Kidney (tissue), 14 donors: ENCODE measurements around the gene UBN1. TPM values are rescaled to one million over a fixed set of nuclear protein-coding genes. Genes with fewer than 3 reads are reported as not detected.
"Not testable (repeated sequence)": the region's sequence is repeated elsewhere in the genome, so short reads cannot be mapped to it uniquely, and the experiment has no call there.

Experiments used
- DNase-seq, 5 donors: peaks; one replicate each; pipeline ENCODE4 v3.0.0-alpha.2; 2013 to 2020
- FAIRE-seq: peaks from 2 replicates; lab custom pipeline; 2012; peaks lifted over from hg19 to GRCh38; lab: Jason Lieb, UNC
- H3K27ac ChIP-seq, 2 donors: one replicate each; pipeline ENCODE4 v1.7.0; 2013; ENCODE audit warnings: low read depth in 2 of 2, low read length in 2 of 2, inconsistent platforms in 1 of 2
- H3K27me3 ChIP-seq: one replicate; pipeline ENCODE4 v1.7.1; 2013; ENCODE audit warnings: low read length, inconsistent platforms; ENCODE audit not compliant: control insufficient read depth, insufficient read depth
- H3K36me3 ChIP-seq, 3 donors: one replicate each; pipeline versions ENCODE4 v1.7.0 to v1.7.1; 2013; ENCODE audit warnings: low read length in 3 of 3, control low read depth in 1 of 3, inconsistent platforms in 1 of 3; ENCODE audit not compliant: insufficient read depth in 3 of 3, control insufficient read depth in 2 of 3
- H3K4me1 ChIP-seq, 3 donors: one replicate each; pipeline versions ENCODE4 v1.7.0 to v1.7.1; 2013; ENCODE audit warnings: low read length in 3 of 3, inconsistent platforms in 1 of 3, low read depth in 1 of 3; ENCODE audit not compliant: control insufficient read depth in 2 of 3, insufficient read depth in 2 of 3
- H3K4me3 ChIP-seq, 3 donors: one replicate each; pipeline versions ENCODE4 v1.7.0 to v1.8.1; 2013; ENCODE audit warnings: low read length in 3 of 3, control low read depth in 1 of 3, inconsistent platforms in 1 of 3
- H3K9ac ChIP-seq, 3 donors: one replicate each; pipeline versions ENCODE4 v1.7.0 to v1.7.1; 2013; ENCODE audit warnings: low read length in 3 of 3, control low read depth in 1 of 3, inconsistent platforms in 1 of 3
- H3K9me3 ChIP-seq, 3 donors: one replicate each; pipeline versions ENCODE4 v1.7.0 to v1.7.1; 2013; ENCODE audit warnings: low read length in 3 of 3, control low read depth in 1 of 3, inconsistent platforms in 1 of 3; ENCODE audit not compliant: control insufficient read depth in 2 of 3, insufficient read depth in 1 of 3
- CTCF ChIP-seq: IDR thresholded peaks from 3 replicates; pipeline ENCODE4 v1.5.1; 2012; ENCODE audit warnings: mild to moderate bottlenecking, moderate library complexity, borderline replicate concordance; ENCODE audit not compliant: insufficient read depth; ENCODE audit errors: extremely low read depth
- intact Hi-C: fragments of 100-400 bp; cut with DNase I; formaldehyde crosslinking; loops from one replicate; pipeline ENCODE4 v1.11.1; 2022
- polyA plus RNA-seq: library from polyadenylated mRNA; stranded (reverse); fragments of 350-450 nt; fragmentation: Illumina TruSeq; extraction: RNeasy Lipid Tissue Mini Kit (QIAGEN cat#74804); gene quantifications from one replicate; pipeline ENCODE4 v1.2.3, GENCODE V29; 2014; ENCODE audit warnings: low read depth, low replicate concordance; ENCODE audit not compliant: insufficient read depth
- total RNA-seq: library from RNA; stranded (reverse); fragmentation: NEBNext Ultra II Directional; extraction: Animal tissue kit (Norgen Biotek cat#: 25700); gene quantifications from one replicate; pipeline ENCODE4 v1.2.1, GENCODE V29; 2021
- donor health status: control.
- donor health status: control.
- donor health status: control.
- donor health status: control.
- donor health status: control.
- donor health status: DM: yes; HTN: yes; CAD: no.
- donor health status: Normal renal cell carcinoma (clear cell type).

Gene UBN1
- total and polyA plus RNA-seq, 2 donors from 2014 or later = 6.1 to 28.6 TPM

- Histone ChIP-seq H3K27me3 (no peaks in the 10 kb centered on the region), H3K9ac (no peak overlapping the region), H3K9me3 (no peaks in the 10 kb centered on the region), H3K4me3 (no peak overlapping the region), H3K4me1 (no peaks in the 10 kb centered on the region), H3K27ac (no peak overlapping the region), H3K36me3 (peaks cover 0 to 3% (median 0%) of the 10 kb centered on the region in 3 donors)
- DNase-seq (no peak), FAIRE-seq (no peak)
- intact Hi-C loops = no loop called here
- TF ChIP-seq CTCF = no peak
Measured at GRCh38 chr16:4894276-4895150, 47.2 kb downstream of the UBN1 start.

DNA sequence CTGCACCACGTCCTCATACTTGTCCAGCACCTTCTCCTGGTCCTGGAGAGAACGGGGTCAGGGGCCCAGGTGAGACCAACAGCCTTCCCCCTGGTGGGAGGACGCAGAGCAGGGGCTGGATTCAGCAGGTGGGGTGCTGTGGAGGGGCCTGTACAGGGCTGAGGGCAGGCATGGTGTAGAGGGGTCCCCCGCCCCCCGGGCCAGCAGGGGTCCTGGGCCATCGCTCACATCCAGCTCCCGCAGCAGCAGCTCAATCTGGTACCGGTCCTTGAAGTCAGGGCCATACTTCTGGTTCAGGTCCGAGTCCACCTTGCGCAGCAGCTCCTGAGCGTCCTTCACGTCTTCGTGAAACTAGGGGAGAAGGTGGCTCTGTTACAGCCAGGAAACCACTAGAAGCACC, 48.1 kb downstream of the UBN1 start:
- no peak for TF ChIP-seq CTCF
- no peak for FAIRE-seq
- no peak for DNase-seq
- no peaks in the 10 kb centered on the region for H3K27me3 ChIP-seq
- no peak overlapping the region for H3K9ac ChIP-seq
- intact Hi-C loops = no loop called here
- H3K27ac ChIP-seq = no peak overlapping the region
- H3K4me3 ChIP-seq = no peak overlapping the region
- H3K36me3 ChIP-seq = peaks cover 0 to 3% (median 0%) of the 10 kb centered on the region in 3 donors
- H3K4me1 ChIP-seq = no peaks in the 10 kb centered on the region
- H3K9me3 ChIP-seq = no peaks in the 10 kb centered on the region

- H3K9me3 ChIP-seq, H3K4me3 ChIP-seq, FAIRE-seq, H3K36me3 ChIP-seq, H3K4me1 ChIP-seq, DNase-seq, H3K27me3 ChIP-seq, intact Hi-C loops, H3K9ac ChIP-seq, H3K27ac ChIP-seq: not testable (repeated sequence)
Measured at GRCh38 chr16:4896761-4897160, 49.5 kb downstream of the UBN1 start.

DNA sequence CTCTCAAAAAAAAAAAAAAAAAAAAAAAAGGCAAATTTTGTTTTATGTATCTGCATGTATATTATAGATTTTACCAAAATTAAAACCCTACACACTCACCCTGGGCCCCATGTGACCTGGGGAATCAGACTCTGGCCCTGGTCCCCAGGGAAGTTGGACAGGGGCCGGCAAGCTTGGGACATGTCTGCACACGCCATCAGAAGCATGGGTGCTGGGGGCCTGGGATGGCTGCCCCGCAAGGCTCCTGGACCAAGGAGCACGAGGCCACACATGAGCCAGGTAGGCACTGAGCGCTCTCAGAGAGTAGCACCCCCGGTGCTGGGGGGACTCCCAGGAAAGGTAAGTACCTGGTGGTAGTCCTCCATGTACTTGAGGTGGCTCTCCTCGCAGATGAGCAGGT, 50.0 kb downstream of the UBN1 start:
- Histone ChIP-seq H3K9me3 (no peaks in the 10 kb centered on the region), H3K4me3 (no peak overlapping the region), H3K9ac (no peak overlapping the region), H3K4me1 (no peaks in the 10 kb centered on the region), H3K27me3 (no peaks in the 10 kb centered on the region), H3K36me3 (peaks cover 0 to 3% (median 0%) of the 10 kb centered on the region in 3 donors), H3K27ac (no peak overlapping the region)
- DNase-seq = no peak
- no peak for TF ChIP-seq CTCF
- intact Hi-C loops = no loop called here
- no peak for FAIRE-seq
